Measurements from ENCODE around the gene PGA3. TPM values are rescaled to one million over a fixed set of nuclear protein-coding genes. Genes with fewer than 3 reads are reported as not detected.

Gene PGA3
- polyA plus RNA-seq, 1 experiment = not detected

DNA sequence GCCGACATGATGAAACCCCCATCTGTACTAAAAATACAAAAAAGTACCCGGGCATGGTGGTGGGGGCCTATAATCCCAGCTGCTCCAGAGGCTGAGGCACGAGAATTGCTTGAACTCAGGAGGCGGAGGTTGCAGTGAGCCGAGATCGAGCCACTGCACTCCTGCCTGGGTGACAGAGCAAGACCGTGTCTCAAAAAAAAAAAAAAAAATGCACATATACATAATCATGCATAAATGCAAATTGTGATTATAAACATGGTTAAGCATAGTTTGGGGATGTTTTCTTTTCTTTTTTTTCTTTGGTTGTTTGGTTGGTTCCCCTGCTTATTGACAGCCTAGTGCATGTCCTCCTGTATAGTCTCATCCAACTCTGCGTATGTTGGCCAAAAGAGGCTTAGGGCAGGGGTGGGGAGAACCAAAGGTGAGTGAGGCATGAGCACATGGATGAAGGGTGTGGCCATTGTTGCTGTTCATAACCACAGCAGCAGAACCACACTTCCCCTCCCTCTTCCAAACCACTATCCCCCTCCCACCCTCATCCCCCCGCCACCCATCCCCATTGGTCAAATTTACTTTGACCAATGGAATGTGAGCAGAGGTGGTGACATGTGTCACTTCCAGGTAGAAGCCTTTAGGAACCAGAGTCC is 35.1 kb upstream of the PGA3 start:
- DNase-seq (ENCODE audit: low read depth) = no peak
- Histone ChIP-seq H3K4me3 (ENCODE audit: low read depth, low read length) (no peak overlapping the region), H3K27me3 (ENCODE audit: control insufficient read depth, insufficient read depth, low read length) (peaks cover 2% of the 10 kb centered on the region), H3K36me3 (ENCODE audit: control insufficient read depth, insufficient read depth, low read length) (no peaks in the 10 kb centered on the region)
- ChIA-PET POLR2A (no interaction called here), CTCF (no interaction called here)
- no peak for TF ChIP-seq CTCF (IDR thresholded peaks at IDR 0.05; ENCODE audit: insufficient read depth, low read depth, low read length)

GRCh38 chr11:61168800-61169199 is 34.5 kb upstream of the PGA3 start:
- Histone ChIP-seq H3K36me3 (ENCODE audit: control insufficient read depth, insufficient read depth, low read length) (no peaks in the 10 kb centered on the region), H3K4me3 (ENCODE audit: low read depth, low read length) (no peak overlapping the region), H3K27me3 (ENCODE audit: control insufficient read depth, insufficient read depth, low read length) (peaks cover 2% of the 10 kb centered on the region)
- DNase-seq (ENCODE audit: low read depth) = no peak
- no peak for TF ChIP-seq CTCF (IDR thresholded peaks at IDR 0.05; ENCODE audit: insufficient read depth, low read depth, low read length)
- POLR2A ChIA-PET = no interaction called here
- CTCF ChIA-PET = interaction anchor here (2.2 kb wide), 1 partner anchor 338 kb away, joined by 8 read pairs; no protein-coding TSS in a partner anchor

- ChIA-PET POLR2A (no interaction called here), CTCF (interaction anchor here (1.4 to 2.9 kb wide), 4 partner anchors 17 to 340 kb away, joined by 3 to 8 read pairs (median 6); no protein-coding TSS in a partner anchor)
Observed at GRCh38 chr11:61170566-61170965, 32.7 kb upstream of the PGA3 start.

DNA sequence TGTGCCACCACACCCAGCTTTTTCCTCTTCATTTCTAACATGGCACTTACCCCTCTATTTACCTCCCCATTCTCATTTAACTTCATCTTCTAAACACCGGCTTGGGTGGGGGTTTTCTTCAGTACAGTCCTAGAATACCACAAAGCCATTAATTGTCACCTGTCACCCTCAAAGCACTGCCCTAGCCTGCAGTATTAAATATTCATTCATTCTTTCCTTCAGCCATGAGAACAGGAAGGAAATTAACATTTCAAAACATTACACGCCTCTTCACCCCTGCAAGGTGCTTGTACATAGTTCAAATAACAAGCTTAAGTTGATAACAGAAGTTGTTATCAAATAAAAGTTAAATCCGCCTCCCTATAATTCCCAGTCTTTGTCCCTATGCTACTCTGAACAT is 31.4 kb upstream of the PGA3 start:
- CTCF ChIA-PET = interaction anchor here (0.7 to 2.9 kb wide), 6 partner anchors 12 to 341 kb away, joined by 3 to 10 read pairs (median 5); no protein-coding TSS in a partner anchor
- POLR2A ChIA-PET = no interaction called here
- no peak for DNase-seq (ENCODE audit: low read depth)
- Histone ChIP-seq H3K36me3 (ENCODE audit: control insufficient read depth, insufficient read depth, low read length) (no peaks in the 10 kb centered on the region), H3K27me3 (ENCODE audit: control insufficient read depth, insufficient read depth, low read length) (peaks cover 10% of the 10 kb centered on the region), H3K4me3 (ENCODE audit: low read depth, low read length) (no peak overlapping the region)
- TF ChIP-seq CTCF (IDR thresholded peaks at IDR 0.05; ENCODE audit: insufficient read depth, low read depth, low read length) = no peak

More at GRCh38 chr11:61170566-61170965, 32.7 kb upstream of the PGA3 start:
- Histone ChIP-seq H3K4me3 (ENCODE audit: low read depth, low read length) (no peak overlapping the region), H3K36me3 (ENCODE audit: control insufficient read depth, insufficient read depth, low read length) (no peaks in the 10 kb centered on the region), H3K27me3 (ENCODE audit: control insufficient read depth, insufficient read depth, low read length) (peaks cover 8% of the 10 kb centered on the region)
- DNase-seq (ENCODE audit: low read depth) = no peak
- no peak for TF ChIP-seq CTCF (IDR thresholded peaks at IDR 0.05; ENCODE audit: insufficient read depth, low read depth, low read length)

DNA sequence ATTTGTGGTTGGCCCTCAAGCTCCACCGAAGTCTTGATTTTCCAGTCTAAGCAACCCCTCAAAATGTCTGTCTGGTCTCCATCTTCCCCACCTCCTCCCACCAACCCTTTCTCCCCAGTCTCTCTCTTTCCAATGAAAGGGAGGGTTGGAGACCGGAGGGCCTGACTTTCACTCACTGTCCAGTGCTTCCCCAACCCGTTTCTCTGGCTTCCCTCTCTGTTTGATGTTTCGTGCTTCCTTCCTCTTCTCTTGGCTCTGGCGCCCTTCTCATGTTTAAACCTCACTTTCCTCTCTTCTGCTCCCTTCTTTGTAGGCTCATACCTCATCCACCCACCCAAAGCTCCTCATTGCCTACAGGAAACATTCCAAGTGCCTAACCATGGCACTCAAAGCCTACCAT is 31.0 kb upstream of the PGA3 start:
- peaks cover 10% of the 10 kb centered on the region for H3K27me3 ChIP-seq (ENCODE audit: control insufficient read depth, insufficient read depth, low read length)
- CTCF ChIA-PET = interaction anchor here (0.7 to 2.9 kb wide), 6 partner anchors 13 to 342 kb away, joined by 3 to 10 read pairs (median 5); no protein-coding TSS in a partner anchor

More for the DNA sequence above, 31.0 kb upstream of the PGA3 start:
- DNase-seq (ENCODE audit: low read depth) = no peak
- POLR2A ChIA-PET = no interaction called here
- Histone ChIP-seq H3K4me3 (ENCODE audit: low read depth, low read length) (no peak overlapping the region), H3K36me3 (ENCODE audit: control insufficient read depth, insufficient read depth, low read length) (no peaks in the 10 kb centered on the region)
- TF ChIP-seq CTCF (IDR thresholded peaks at IDR 0.05; ENCODE audit: insufficient read depth, low read depth, low read length) = no peak

Data from BJ (cell line).